Activated CD4-positive, alpha-beta T cell treated with anti-CD3 and anti-CD28 coated beads, Interleukin-2, Interleukin-4, amounts not matched to agents 100 ng/mL and 50 ng/mL, durations not matched to agents 16 hours and 8 hours (primary cell): ENCODE data around the gene B3GNT7.
"Not testable (repeated sequence)": the region's sequence is repeated elsewhere in the genome, so short reads cannot be mapped to it uniquely, and the experiment has no call there.

Experiments used
- DNase-seq: peaks from one replicate; pipeline ENCODE4 v3.0.0-alpha.2; 2020; ENCODE audit warnings: low spot score

Gene B3GNT7

GRCh38 chr2:231395188-231396057, at the start of gene B3GNT7:
Gene B3GNT7, plus strand, starts transcription at chr2:231395710. Its CDS starts 94 bp downstream, at chr2:231395804.
- DNase-seq = no peak

- no peak for DNase-seq
These were observed 48.4 kb upstream of the B3GNT7 start for GRCh38 chr2:231347081-231347480.

GRCh38 chr2:231347638-231348037, 47.9 kb upstream of the B3GNT7 start:
- DNase-seq = no peak

GRCh38 chr2:231348173-231348572, 47.3 kb upstream of the B3GNT7 start:
- DNase-seq = no peak

GRCh38 chr2:231348704-231349373, 46.7 kb upstream of the B3GNT7 start:
- DNase-seq = no peak

GRCh38 chr2:231349374-231349735, 46.2 kb upstream of the B3GNT7 start:
- DNase-seq = not testable (repeated sequence)

GRCh38 chr2:231351648-231352047, 43.9 kb upstream of the B3GNT7 start:
- no peak for DNase-seq

GRCh38 chr2:231353469-231353868, 42.0 kb upstream of the B3GNT7 start:
- no peak for DNase-seq

GRCh38 chr2:231355508-231356465, 39.7 kb upstream of the B3GNT7 start:
- DNase-seq = no peak

GRCh38 chr2:231356466-231356844, 39.1 kb upstream of the B3GNT7 start:
- no peak for DNase-seq

GRCh38 chr2:231357048-231357447, 38.5 kb upstream of the B3GNT7 start:
- DNase-seq = no peak

- DNase-seq = no peak
These were observed 37.6 kb upstream of the B3GNT7 start for GRCh38 chr2:231357931-231358330.

GRCh38 chr2:231359441-231359840, 36.1 kb upstream of the B3GNT7 start:
- DNase-seq = no peak

- no peak for DNase-seq
These were observed 35.6 kb upstream of the B3GNT7 start for GRCh38 chr2:231359948-231360347.

- no peak for DNase-seq
These were observed 35.1 kb upstream of the B3GNT7 start for GRCh38 chr2:231360401-231360800.

GRCh38 chr2:231360881-231361371, 34.6 kb upstream of the B3GNT7 start:
- no peak for DNase-seq

GRCh38 chr2:231361701-231362554, 33.6 kb upstream of the B3GNT7 start:
- peak; percentile 13 for DNase-seq

- DNase-seq = no peak
These were observed 32.8 kb upstream of the B3GNT7 start for GRCh38 chr2:231362555-231363184.

- no peak for DNase-seq
These were observed 31.4 kb upstream of the B3GNT7 start for GRCh38 chr2:231364061-231364460.

- DNase-seq = no peak
These were observed 30.3 kb upstream of the B3GNT7 start for GRCh38 chr2:231364961-231365810.
